ENCODE data around the gene ZNF212. TPM values are rescaled to one million over a fixed set of nuclear protein-coding genes. Genes with fewer than 3 reads are reported as not detected.

ZNF212 gene
- total RNA-seq, 2 donors from 2014 or later = 5.3 to 6.1 TPM

- intact Hi-C loops (cut with DNase I) = no loop called here
- DNase-seq (ENCODE audit: low spot score) = no peak
Observed at GRCh38 chr7:149280661-149281507, 41.4 kb downstream of the ZNF212 start.

- no peak for DNase-seq (ENCODE audit: low spot score)
- intact Hi-C loops (cut with DNase I) = no loop called here
Observed at GRCh38 chr7:149281508-149282330, 42.3 kb downstream of the ZNF212 start.

GRCh38 chr7:149282331-149282655, 42.8 kb downstream of the ZNF212 start:
- no peak for DNase-seq (ENCODE audit: low spot score)
- intact Hi-C loops (cut with DNase I) = no loop called here

- intact Hi-C loops (cut with DNase I) = no loop called here
- DNase-seq (ENCODE audit: low spot score) = no peak
Observed at GRCh38 chr7:149283321-149283720, 43.9 kb downstream of the ZNF212 start.

- intact Hi-C loops (cut with DNase I) = no loop called here
- DNase-seq (ENCODE audit: low spot score) = peak; percentile 72
Observed at GRCh38 chr7:149284343-149284742, 44.9 kb downstream of the ZNF212 start.

GRCh38 chr7:149284850-149285585, 45.6 kb downstream of the ZNF212 start:
- peak; percentile 98 for DNase-seq (ENCODE audit: low spot score)
- intact Hi-C loops (cut with DNase I) = no loop called here

- intact Hi-C loops (cut with DNase I) = no loop called here
- no peak for DNase-seq (ENCODE audit: low spot score)
Observed at GRCh38 chr7:149285603-149286002, 46.2 kb downstream of the ZNF212 start.

GRCh38 chr7:149286811-149287400, 47.5 kb downstream of the ZNF212 start:
- DNase-seq (ENCODE audit: low spot score) = no peak
- intact Hi-C loops (cut with DNase I) = no loop called here

GRCh38 chr7:149287622-149288021, 48.2 kb downstream of the ZNF212 start:
- no peak for DNase-seq (ENCODE audit: low spot score)
- intact Hi-C loops (cut with DNase I) = no loop called here

GRCh38 chr7:149289262-149289661, 49.8 kb downstream of the ZNF212 start:
- no peak for DNase-seq (ENCODE audit: low spot score)
- intact Hi-C loops (cut with DNase I) = no loop called here

GRCh38 chr7:149289856-149290255, 50.4 kb downstream of the ZNF212 start:
- no peak for DNase-seq (ENCODE audit: low spot score)
- intact Hi-C loops (cut with DNase I) = loop anchor here in 1 of 2 donors (10.0 kb wide), 1 partner anchor 235 kb away; no protein-coding TSS in a partner anchor

GRCh38 chr7:149291036-149291780, 51.8 kb downstream of the ZNF212 start:
- DNase-seq (ENCODE audit: low spot score) = peak; percentile 55
- intact Hi-C loops (cut with DNase I) = loop anchor here in 1 of 2 donors (10.0 kb wide), 1 partner anchor 234 kb away; no protein-coding TSS in a partner anchor

- DNase-seq (ENCODE audit: low spot score) = no peak
- intact Hi-C loops (cut with DNase I) = loop anchor here in 1 of 2 donors (10.0 kb wide), 1 partner anchor 233 kb away; no protein-coding TSS in a partner anchor
Observed at GRCh38 chr7:149291781-149292461, 52.5 kb downstream of the ZNF212 start.

GRCh38 chr7:149292462-149292823, 53.0 kb downstream of the ZNF212 start:
- intact Hi-C loops (cut with DNase I) = loop anchor here in 1 of 2 donors (10.0 kb wide), 1 partner anchor 232 kb away; no protein-coding TSS in a partner anchor
- DNase-seq (ENCODE audit: low spot score) = peak; percentile 46

GRCh38 chr7:149293338-149293737, 53.9 kb downstream of the ZNF212 start:
- intact Hi-C loops (cut with DNase I) = loop anchor here in 1 of 2 donors (10.0 kb wide), 1 partner anchor 231 kb away; no protein-coding TSS in a partner anchor
- DNase-seq (ENCODE audit: low spot score) = peak; percentile 64

GRCh38 chr7:149293946-149294633, 54.6 kb downstream of the ZNF212 start:
- peak; percentile 65 for DNase-seq (ENCODE audit: low spot score)
- intact Hi-C loops (cut with DNase I) = loop anchor here in 1 of 2 donors (10.0 kb wide), 1 partner anchor 231 kb away; no protein-coding TSS in a partner anchor
